AG04450 (cell line): ENCODE measurements around the gene MUC5AC. TPM values are rescaled to one million over a fixed set of nuclear protein-coding genes. Genes with fewer than 3 reads are reported as not detected.

ENCODE experiments used
- CTCF ChIA-PET: fragments of 300-600, 350-600 bp; formaldehyde crosslinking; extraction: SDS; loops from one replicate; lab custom pipeline; 2022; ENCODE audit warnings: antibody characterized with exemption, inconsistent platforms; lab: Charles Lee
- POLR2A ChIA-PET: fragments of 350-600 bp; formaldehyde crosslinking; extraction: SDS; loops from one replicate; lab custom pipeline; 2021; ENCODE audit warnings: antibody characterized with exemption, inconsistent platforms; lab: Yijun Ruan, JAX
- DNase-seq: peaks from one replicate; pipeline ENCODE4 v3.0.0-alpha.2; 2011; ENCODE audit warnings: low read depth, low spot score
- H3K27ac ChIP-seq: one replicate; pipeline ENCODE4 v1.5.1; 2012; ENCODE audit warnings: low read depth, low read length, control low read depth
- H3K27me3 ChIP-seq: one replicate; pipeline ENCODE4 v1.6.0; 2012; ENCODE audit warnings: low read length; ENCODE audit not compliant: control insufficient read depth, insufficient read depth
- H3K4me3 ChIP-seq: 2 replicates; pipeline ENCODE4 v1.5.1; 2011; ENCODE audit warnings: mild to moderate bottlenecking, low read depth, low read length, control low read depth
- H3K9me3 ChIP-seq: 2 replicates; pipeline ENCODE4 v1.5.1; 2012; ENCODE audit warnings: low read length; ENCODE audit not compliant: control insufficient read depth, insufficient read depth
- polyA plus RNA-seq: library from polyadenylated mRNA; depleted of rRNA; stranded (reverse); fragments of >200 nt; gene quantifications from 2 replicates; pipeline ENCODE4 v1.2.3, GENCODE V29; 2011
- TF ChIP-seq, protein P1 (sequence below): IDR thresholded peaks from 2 replicates; pipeline ENCODE4 v1.5.1; 2011; ENCODE audit warnings: low read depth, low read length, control low read depth, inconsistent platforms

The MUC5AC gene
- polyA plus RNA-seq, 1 experiment: 0.01 TPM

DNA sequence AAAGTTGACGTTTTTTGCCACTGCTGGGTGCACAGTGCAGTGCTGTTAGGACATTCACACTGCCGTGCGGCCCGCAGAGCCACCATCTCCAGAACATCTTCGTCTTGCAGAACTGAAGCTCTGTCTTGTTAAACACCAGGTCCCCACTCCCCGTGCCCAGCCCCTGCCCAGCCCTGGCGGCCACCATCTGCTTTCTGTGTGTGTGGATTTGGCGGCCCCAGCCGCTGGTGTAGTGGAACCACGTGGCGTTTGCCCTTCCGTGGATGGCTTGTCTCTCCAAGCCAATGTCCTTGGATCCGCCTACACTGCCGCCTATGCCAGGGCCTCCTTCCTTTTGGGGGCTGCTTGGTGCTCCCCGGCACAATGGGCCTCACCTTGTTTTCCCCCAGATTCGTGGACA is 8.2 kb upstream of the MUC5AC start:
- TF ChIP-seq, protein P1, sequence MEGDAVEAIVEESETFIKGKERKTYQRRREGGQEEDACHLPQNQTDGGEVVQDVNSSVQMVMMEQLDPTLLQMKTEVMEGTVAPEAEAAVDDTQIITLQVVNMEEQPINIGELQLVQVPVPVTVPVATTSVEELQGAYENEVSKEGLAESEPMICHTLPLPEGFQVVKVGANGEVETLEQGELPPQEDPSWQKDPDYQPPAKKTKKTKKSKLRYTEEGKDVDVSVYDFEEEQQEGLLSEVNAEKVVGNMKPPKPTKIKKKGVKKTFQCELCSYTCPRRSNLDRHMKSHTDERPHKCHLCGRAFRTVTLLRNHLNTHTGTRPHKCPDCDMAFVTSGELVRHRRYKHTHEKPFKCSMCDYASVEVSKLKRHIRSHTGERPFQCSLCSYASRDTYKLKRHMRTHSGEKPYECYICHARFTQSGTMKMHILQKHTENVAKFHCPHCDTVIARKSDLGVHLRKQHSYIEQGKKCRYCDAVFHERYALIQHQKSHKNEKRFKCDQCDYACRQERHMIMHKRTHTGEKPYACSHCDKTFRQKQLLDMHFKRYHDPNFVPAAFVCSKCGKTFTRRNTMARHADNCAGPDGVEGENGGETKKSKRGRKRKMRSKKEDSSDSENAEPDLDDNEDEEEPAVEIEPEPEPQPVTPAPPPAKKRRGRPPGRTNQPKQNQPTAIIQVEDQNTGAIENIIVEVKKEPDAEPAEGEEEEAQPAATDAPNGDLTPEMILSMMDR: no peak
- no peak overlapping the region for H3K4me3 ChIP-seq
- H3K27ac ChIP-seq: no peak overlapping the region
- POLR2A ChIA-PET: no interaction called here
- no peak for DNase-seq
- H3K9me3 ChIP-seq: peaks cover 5% of the 10 kb centered on the region; the same call in 1 of the 2 replicates
- no peaks in the 10 kb centered on the region for H3K27me3 ChIP-seq
- CTCF ChIA-PET: no interaction called here

- ChIA-PET POLR2A (no interaction called here), CTCF (no interaction called here)
- TF ChIP-seq, protein P1: no peak
- Histone ChIP-seq H3K4me3 (no peak overlapping the region), H3K27ac (no peak overlapping the region), H3K27me3 (no peaks in the 10 kb centered on the region), H3K9me3 (peaks cover 5% of the 10 kb centered on the region; the same call in 1 of the 2 replicates)
- DNase-seq: no peak
These were observed 7.6 kb upstream of the MUC5AC start for GRCh38 chr11:1150116-1150515.

- H3K9me3 ChIP-seq: peaks cover 5% of the 10 kb centered on the region; the same call in 1 of the 2 replicates
- CTCF ChIA-PET: no interaction called here
- DNase-seq: no peak
- no peaks in the 10 kb centered on the region for H3K27me3 ChIP-seq
- TF ChIP-seq, protein P1: no peak
- H3K4me3 ChIP-seq: no peak overlapping the region
- H3K27ac ChIP-seq: peak overlapping the region; percentile 78
- POLR2A ChIA-PET: no interaction called here
These were observed 6.9 kb upstream of the MUC5AC start for GRCh38 chr11:1150769-1151365.

- H3K27me3 ChIP-seq: no peaks in the 10 kb centered on the region
- H3K4me3 ChIP-seq: no peak overlapping the region
- H3K9me3 ChIP-seq: no peaks in the 10 kb centered on the region; the same call in 1 of the 2 replicates
- H3K27ac ChIP-seq: peak overlapping the region; percentile 78
- ChIA-PET POLR2A (no interaction called here), CTCF (interaction anchor here (1.1 kb wide), 1 partner anchor 37 kb away, joined by 4 read pairs; no protein-coding TSS in a partner anchor)
- DNase-seq: no peak
- TF ChIP-seq, protein P1: no peak
These were observed 6.1 kb upstream of the MUC5AC start for GRCh38 chr11:1151366-1152315.
